HepG2 (cell line): ENCODE measurements around the gene ACER3. TPM values are rescaled to one million over a fixed set of nuclear protein-coding genes. Genes with fewer than 3 reads are reported as not detected.
"Not testable (repeated sequence)": the region's sequence is repeated elsewhere in the genome, so short reads cannot be mapped to it uniquely, and the experiment has no call there.

Source experiments
- ATAC-seq: fragments of 200-7000 bp; cut with Tn5 transposase; 3 replicates; pipeline ENCODE4 v1.9.1; 2020; ENCODE audit warnings: mild to moderate bottlenecking, moderate library complexity
- BruUV-seq: library from RNA; stranded (reverse); fragments of 400-500 nt; replicated peaks from 2 replicates; lab custom pipeline; 2021; lab: Mats Ljungman, UMichigan
- CTCF ChIA-PET: fragments of 300-600 bp; formaldehyde crosslinking; extraction: SDS; loops from one replicate; lab custom pipeline; 2021; ENCODE audit warnings: low total read pairs, inconsistent platforms, low intra/inter-chr PET ratio; lab: Yijun Ruan, JAX
- POLR2A ChIA-PET: fragments of 350-600 bp; sonication (Branson Sonifier 250); formaldehyde crosslinking; loops from one replicate; lab custom pipeline; 2020; ENCODE audit warnings: antibody characterized with exemption, inconsistent platforms; lab: Yijun Ruan, JAX
- DNase-seq: peaks from one replicate; pipeline ENCODE4 v3.0.0-alpha.2; 2015; ENCODE audit warnings: low spot score
- FAIRE-seq: peaks from 3 replicates; lab custom pipeline; 2011; peaks lifted over from hg19 to GRCh38; lab: Jason Lieb, UNC
- H2AFZ ChIP-seq: one replicate; pipeline ENCODE4 v1.6.1; 2011; ENCODE audit warnings: low read length, inconsistent platforms
- H3K27ac ChIP-seq: fragments of 300-600 bp; 3 replicates; pipeline ENCODE4 v1.8.0; 2011; ENCODE audit warnings: mixed run types, mild to moderate bottlenecking, mixed read lengths, low read length, inconsistent platforms; ENCODE audit not compliant: insufficient read depth; ENCODE audit errors: extremely low read length
- H3K27me3 ChIP-seq, 2 experiments: fragments of 200-600 bp in 1 of 2; 2 replicates in 1 of 2; 3 replicates in 1 of 2; pipeline versions ENCODE4 v1.6.0 to v1.8.0; 2011; ENCODE audit warnings: low read length in 2 of 2, mild to moderate bottlenecking in 2 of 2, moderate library complexity in 2 of 2, inconsistent platforms in 1 of 2; ENCODE audit not compliant: insufficient read depth in 2 of 2, control insufficient read depth in 1 of 2
- H3K36me3 ChIP-seq, 2 experiments: fragments of 200-600 bp in 1 of 2; replicated peaks in 1 of 2; 2 replicates in 1 of 2; 3 replicates in 1 of 2; pipeline versions ENCODE4 v1.5.1 to v1.8.0; 2011; ENCODE audit warnings: low read length in 2 of 2, inconsistent platforms in 1 of 2; ENCODE audit not compliant: insufficient read depth in 2 of 2, control insufficient read depth in 1 of 2
- H3K4me1 ChIP-seq: 2 replicates; pipeline ENCODE4 v1.5.1; 2012; ENCODE audit warnings: low read length, inconsistent platforms; ENCODE audit not compliant: insufficient read depth
- H3K4me2 ChIP-seq: 2 replicates; pipeline ENCODE4 v1.6.0; 2011; ENCODE audit warnings: low read depth, low read length, inconsistent platforms
- H3K4me3 ChIP-seq, 3 experiments: fragments of 200-600 bp in 1 of 3; sonication (generic), shearing (Covaris generic) in 1 of 3; replicated peaks in 1 of 3; 2 replicates each; pipeline ENCODE4 v1.5.1; 2011 to 2016; ENCODE audit warnings: low read length in 3 of 3, inconsistent platforms in 2 of 3, low read depth in 2 of 3, mild to moderate bottlenecking in 2 of 3, control low read depth in 1 of 3, mixed read lengths in 1 of 3; ENCODE audit not compliant: insufficient read depth in 1 of 3
- H3K79me2 ChIP-seq: one replicate; pipeline ENCODE4 v1.6.1; 2011; ENCODE audit warnings: low read length, inconsistent platforms; ENCODE audit not compliant: insufficient read depth
- H3K9ac ChIP-seq: 2 replicates; pipeline ENCODE4 v1.6.0; 2011; ENCODE audit warnings: mild to moderate bottlenecking, low read depth, low read length, inconsistent platforms; ENCODE audit not compliant: insufficient read depth
- H3K9me3 ChIP-seq: 2 replicates; pipeline ENCODE4 v1.5.1; 2012; ENCODE audit warnings: mild to moderate bottlenecking, low read length
- H4K20me1 ChIP-seq: 2 replicates; pipeline ENCODE4 v1.6.0; 2011; ENCODE audit warnings: inconsistent platforms, mild to moderate bottlenecking, low read length, moderate library complexity; ENCODE audit not compliant: insufficient read depth
- ATF1 ChIP-seq: IDR thresholded peaks from 2 replicates; pipeline ENCODE4 v1.6.1; 2016; ENCODE audit warnings: mild to moderate bottlenecking, control low read depth
- MBD4 ChIP-seq: IDR thresholded peaks from 2 replicates; pipeline ENCODE4 v1.6.1; 2012; ENCODE audit warnings: low read length, inconsistent platforms, borderline replicate concordance
- NR2F2 ChIP-seq: IDR thresholded peaks from 2 replicates; pipeline ENCODE4 v1.6.1; 2012; ENCODE audit warnings: low read depth, inconsistent platforms, borderline replicate concordance
- PHF21A ChIP-seq: sonication (generic); formaldehyde crosslinking; IDR thresholded peaks from 2 replicates; pipeline ENCODE4 v1.5.0; 2020; ENCODE audit warnings: mild to moderate bottlenecking, missing genetic modification reagents
- RBM22 ChIP-seq: fragments of 200-400 bp; formaldehyde crosslinking; optimal IDR thresholded peaks from 2 replicates; pipeline ENCODE3; 2017; ENCODE audit warnings: mild to moderate bottlenecking, low read length, moderate library complexity
- RXRA ChIP-seq: sonication (generic); formaldehyde crosslinking; IDR thresholded peaks from 2 replicates; pipeline ENCODE4 v1.5.1; 2020; ENCODE audit warnings: missing genetic modification reagents
- XRCC5 ChIP-seq: fragments of 200-400 bp; formaldehyde crosslinking; optimal IDR thresholded peaks from 2 replicates; pipeline ENCODE3; 2017; ENCODE audit warnings: mild to moderate bottlenecking, low read length
- ZNF207 ChIP-seq: fragments of 450-650 bp; IDR thresholded peaks from 2 replicates; pipeline ENCODE4 v1.6.1; 2016; ENCODE audit warnings: antibody characterized with exemption, borderline replicate concordance
- WGBS: methylation state at CpG from one replicate; pipeline ENCODE4 v1.1.6; 2017; ENCODE audit warnings: low lambda C conversion rate; 5-methylcytosine and 5-hydroxymethylcytosine counted together
- in situ Hi-C: cut with HindIII; loops from 2 replicates; pipeline ENCODE4 v1.10.0; 2017; ENCODE audit warnings: low pct_unique_long_range_greater_than_20kb; ENCODE audit not compliant: extremely low pct_ligation_motif_present
- intact Hi-C: fragments of 100-400 bp; cut with micrococcal nuclease; formaldehyde crosslinking; loops from one replicate; pipeline ENCODE4 v1.10.0; 2022; ENCODE audit not compliant: unreplicated experiment
- polyA plus RNA-seq, 8 experiments: library from polyadenylated mRNA; depleted of rRNA in 3 of 8; stranded (reverse) in 7 of 8; unstranded in 1 of 8; fragments of >200 nt; fragmentation: Illumina TruSeq in 4 of 8; extraction: Trizol in 4 of 8; gene quantifications; 2 replicates each; pipeline versions ENCODE4 v1.2.1 to v1.2.3, GENCODE V29; 2011 to 2016; ENCODE audit warnings: low read depth in 4 of 8, missing spikeins in 1 of 8, mixed read lengths in 1 of 8; ENCODE audit not compliant: insufficient read depth in 1 of 8
- total RNA-seq, 5 experiments: library from RNA; depleted of rRNA; stranded (reverse); fragments of >200 nt; fragmentation: Illumina TruSeq; extraction: Trizol; gene quantifications; 2 replicates each; pipeline ENCODE4 v1.2.3, GENCODE V29; 2016; ENCODE audit warnings: low read depth in 1 of 5

ACER3 gene
- total and polyA plus RNA-seq, 2 of the 13 experiments (the other 11 are each of a cell fraction or from before 2014, with no cell fraction given): 6.0 to 9.8 TPM

GRCh38 chr11:76962583-76963416, 102.1 kb downstream of the ACER3 start (continued):
- TF ChIP-seq RXRA (peak; percentile 24; the same call in 1 of the 2 replicates), RBM22 (no peak), ZNF207 (no peak), XRCC5 (peak; percentile 43)

- in situ Hi-C loops, H4K20me1 ChIP-seq, H3K9ac ChIP-seq, H3K79me2 ChIP-seq, H3K27me3 ChIP-seq, H3K9me3 ChIP-seq: not testable (repeated sequence)
- Histone ChIP-seq H3K4me1 (peaks cover 20% of the 10 kb centered on the region), H3K4me2 (peak overlapping the region; percentile 57), H3K27ac (peak overlapping the region; percentile 57)
- 67% methylated on average over 12 of the region's 16 CpGs for WGBS
- TF ChIP-seq NR2F2: peak; percentile 7; the same call in 1 of the 2 replicates
- TF ChIP-seq MBD4: peak; percentile 17; the same call in 1 of the 2 replicates
- TF ChIP-seq PHF21A (CRISPR knock-in tag): 0 out of 2 replicates have a peak, but pooled peaks have one; percentile 6
- 0 out of 2 replicates have a peak, but pooled peaks have one; percentile 29 for TF ChIP-seq ATF1
- TF ChIP-seq, all 625 proteins: peak for 4; not testable (repeated sequence) for 621
- ATAC-seq (peak; percentile 70), DNase-seq (peak; percentile 63)
- BruUV-seq, POLR2A ChIA-PET, H3K36me3 ChIP-seq, H2AFZ ChIP-seq, CTCF ChIA-PET, FAIRE-seq: not testable (repeated sequence)
- H3K4me3 ChIP-seq: peak overlapping the region in 1 of 3 experiments; percentile 14; a peak in 1 of 6 replicates
- intact Hi-C loops: loop anchor here (1.0 kb wide), 1 partner anchor 43 kb away; no protein-coding TSS in a partner anchor
Observed at GRCh38 chr11:76963417-76964168, 102.9 kb downstream of the ACER3 start.
